ENCODE results near the gene LOXL1.

Gene LOXL1

GRCh38 chr15:73944161-73945129 lies 18.2 kb downstream of the LOXL1 start:
- H3K23ac ChIP-seq (ENCODE audit: low read length in 2 of 2): no peak overlapping the region

GRCh38 chr15:73945130-73945508 lies 18.9 kb downstream of the LOXL1 start:
- Histone ChIP-seq H3K4me1 (ENCODE audit: control insufficient read depth, insufficient read depth, low read depth, low read length) (peaks cover 36% of the 10 kb centered on the region), H2AK5ac (ENCODE audit: low read length, severe bottlenecking) (no peak overlapping the region), H3K9ac (ENCODE audit: low read length) (no peak overlapping the region), H3K23ac (ENCODE audit: low read length in 2 of 2) (no peak overlapping the region), H4K8ac (ENCODE audit: low read length) (no peak overlapping the region), H4K91ac (ENCODE audit: low read length) (peak overlapping the region; percentile 18), H3K27me3 (ENCODE audit: control insufficient read depth in 1 of 2, insufficient read depth in 1 of 2, low read length in 2 of 2) (no peaks in the 10 kb centered on the region), H2BK15ac (ENCODE audit: low read depth, poor library complexity, severe bottlenecking) (no peak overlapping the region), H2BK120ac (ENCODE audit: low read depth, low read length) (no peak overlapping the region), H3K4ac (ENCODE audit: low read depth in 1 of 2, low read length in 2 of 2) (no peak overlapping the region), H3K4me2 (ENCODE audit: low read length, poor library complexity, severe bottlenecking) (no peak overlapping the region), H2BK12ac (ENCODE audit: low read length in 2 of 2) (peak overlapping the region in 1 of 2 experiments; percentile 2), H3K9me3 (ENCODE audit: control insufficient read depth, low read length) (no peaks in the 10 kb centered on the region), H3K79me1 (replicated peaks; ENCODE audit: low read length, poor library complexity, severe bottlenecking) (peaks cover 30% of the 10 kb centered on the region), H3K4me3 (ENCODE audit: insufficient read depth in 1 of 2, low read depth in 1 of 2, low read length in 2 of 2) (no peak overlapping the region), H3K14ac (ENCODE audit: low read length in 2 of 2) (no peak overlapping the region), H2BK5ac (ENCODE audit: low read depth, low read length, poor library complexity, severe bottlenecking) (no peak overlapping the region), H3K27ac (ENCODE audit: low read length, poor library complexity, severe bottlenecking) (no peak overlapping the region), H3K36me3 (ENCODE audit: control insufficient read depth in 1 of 2, insufficient read depth in 2 of 2, low read depth in 1 of 2, low read length in 2 of 2) (peaks cover 69% of the 10 kb centered on the region in 2 experiments), H2AFZ (ENCODE audit: low read depth, low read length) (no peak overlapping the region), H3K18ac (ENCODE audit: low read depth in 1 of 2, low read length in 2 of 2) (no peak overlapping the region)
- DNase-seq: no peak
- 86% methylated on average over 4 of the region's 4 CpGs for WGBS

More at GRCh38 chr15:73944161-73945129, 18.2 kb downstream of the LOXL1 start:
- peak overlapping the region in 1 of 2 experiments; percentile 39 for H3K14ac ChIP-seq (ENCODE audit: low read length in 2 of 2)
- no peak overlapping the region for H3K4ac ChIP-seq (ENCODE audit: low read depth in 1 of 2, low read length in 2 of 2)
- no peak overlapping the region for H3K18ac ChIP-seq (ENCODE audit: low read depth in 1 of 2, low read length in 2 of 2)
- no peak for DNase-seq
- WGBS: 68% methylated on average over 12 of the region's 13 CpGs
- no peak overlapping the region for H2BK15ac ChIP-seq (ENCODE audit: low read depth, poor library complexity, severe bottlenecking)
- peaks cover 34% of the 10 kb centered on the region for H3K79me1 ChIP-seq (replicated peaks; ENCODE audit: low read length, poor library complexity, severe bottlenecking)
- no peaks in the 10 kb centered on the region for H3K27me3 ChIP-seq (ENCODE audit: control insufficient read depth in 1 of 2, insufficient read depth in 1 of 2, low read length in 2 of 2)
- H3K4me1 ChIP-seq (ENCODE audit: control insufficient read depth, insufficient read depth, low read depth, low read length): peaks cover 42% of the 10 kb centered on the region
- no peak overlapping the region for H2BK120ac ChIP-seq (ENCODE audit: low read depth, low read length)
- H3K4me3 ChIP-seq (ENCODE audit: insufficient read depth in 1 of 2, low read depth in 1 of 2, low read length in 2 of 2): no peak overlapping the region
- H2BK5ac ChIP-seq (ENCODE audit: low read depth, low read length, poor library complexity, severe bottlenecking): no peak overlapping the region
- H4K8ac ChIP-seq (ENCODE audit: low read length): no peak overlapping the region
- H2BK12ac ChIP-seq (ENCODE audit: low read length in 2 of 2): peak overlapping the region in 1 of 2 experiments; percentile 2
- peak overlapping the region; percentile 20 for H3K27ac ChIP-seq (ENCODE audit: low read length, poor library complexity, severe bottlenecking)
- H3K36me3 ChIP-seq (ENCODE audit: control insufficient read depth in 1 of 2, insufficient read depth in 2 of 2, low read depth in 1 of 2, low read length in 2 of 2): peaks cover 62 to 63% of the 10 kb centered on the region in 2 experiments
- no peak overlapping the region for H2AFZ ChIP-seq (ENCODE audit: low read depth, low read length)
- H4K91ac ChIP-seq (ENCODE audit: low read length): no peak overlapping the region
- H3K4me2 ChIP-seq (ENCODE audit: low read length, poor library complexity, severe bottlenecking): no peak overlapping the region
- no peak overlapping the region for H3K9ac ChIP-seq (ENCODE audit: low read length)
- H3K9me3 ChIP-seq (ENCODE audit: control insufficient read depth, low read length): no peaks in the 10 kb centered on the region
- no peak overlapping the region for H2AK5ac ChIP-seq (ENCODE audit: low read length, severe bottlenecking)

GRCh38 chr15:73946046-73946721 lies 19.9 kb downstream of the LOXL1 start:
- WGBS: 88% methylated on average over 17 of the region's 17 CpGs
- H3K4me1 ChIP-seq (ENCODE audit: control insufficient read depth, insufficient read depth, low read depth, low read length): peaks cover 33% of the 10 kb centered on the region
- H3K14ac ChIP-seq (ENCODE audit: low read length in 2 of 2): no peak overlapping the region

GRCh38 chr15:73946795-73947370 lies 20.6 kb downstream of the LOXL1 start:
- WGBS: 98% methylated on average over 9 of the region's 9 CpGs
- Histone ChIP-seq H3K18ac (ENCODE audit: low read depth in 1 of 2, low read length in 2 of 2) (no peak overlapping the region), H3K27me3 (ENCODE audit: control insufficient read depth in 1 of 2, insufficient read depth in 1 of 2, low read length in 2 of 2) (no peaks in the 10 kb centered on the region)

More at GRCh38 chr15:73946046-73946721, 19.9 kb downstream of the LOXL1 start:
- Histone ChIP-seq H2BK120ac (ENCODE audit: low read depth, low read length) (no peak overlapping the region), H3K4me3 (ENCODE audit: insufficient read depth in 1 of 2, low read depth in 1 of 2, low read length in 2 of 2) (no peak overlapping the region), H3K9me3 (ENCODE audit: control insufficient read depth, low read length) (no peaks in the 10 kb centered on the region), H3K23ac (ENCODE audit: low read length in 2 of 2) (no peak overlapping the region), H3K18ac (ENCODE audit: low read depth in 1 of 2, low read length in 2 of 2) (no peak overlapping the region), H2BK12ac (ENCODE audit: low read length in 2 of 2) (no peak overlapping the region), H3K79me1 (replicated peaks; ENCODE audit: low read length, poor library complexity, severe bottlenecking) (peaks cover 25% of the 10 kb centered on the region), H3K4ac (ENCODE audit: low read depth in 1 of 2, low read length in 2 of 2) (no peak overlapping the region), H3K27ac (ENCODE audit: low read length, poor library complexity, severe bottlenecking) (no peak overlapping the region), H4K91ac (ENCODE audit: low read length) (no peak overlapping the region), H3K27me3 (ENCODE audit: control insufficient read depth in 1 of 2, insufficient read depth in 1 of 2, low read length in 2 of 2) (no peaks in the 10 kb centered on the region), H2BK15ac (ENCODE audit: low read depth, poor library complexity, severe bottlenecking) (no peak overlapping the region), H2AK5ac (ENCODE audit: low read length, severe bottlenecking) (no peak overlapping the region), H3K4me2 (ENCODE audit: low read length, poor library complexity, severe bottlenecking) (no peak overlapping the region), H2BK5ac (ENCODE audit: low read depth, low read length, poor library complexity, severe bottlenecking) (no peak overlapping the region), H3K36me3 (ENCODE audit: control insufficient read depth in 1 of 2, insufficient read depth in 2 of 2, low read depth in 1 of 2, low read length in 2 of 2) (peaks cover 74 to 76% of the 10 kb centered on the region in 2 experiments), H2AFZ (ENCODE audit: low read depth, low read length) (no peak overlapping the region), H4K8ac (ENCODE audit: low read length) (no peak overlapping the region), H3K9ac (ENCODE audit: low read length) (no peak overlapping the region)
- no peak for DNase-seq

More at GRCh38 chr15:73946795-73947370, 20.6 kb downstream of the LOXL1 start:
- Histone ChIP-seq H2BK12ac (ENCODE audit: low read length in 2 of 2) (no peak overlapping the region), H3K36me3 (ENCODE audit: control insufficient read depth in 1 of 2, insufficient read depth in 2 of 2, low read depth in 1 of 2, low read length in 2 of 2) (peaks cover 75 to 79% of the 10 kb centered on the region in 2 experiments), H3K4me3 (ENCODE audit: insufficient read depth in 1 of 2, low read depth in 1 of 2, low read length in 2 of 2) (no peak overlapping the region), H3K4me1 (ENCODE audit: control insufficient read depth, insufficient read depth, low read depth, low read length) (peaks cover 31% of the 10 kb centered on the region), H4K8ac (ENCODE audit: low read length) (no peak overlapping the region), H2AK5ac (ENCODE audit: low read length, severe bottlenecking) (no peak overlapping the region), H3K4ac (ENCODE audit: low read depth in 1 of 2, low read length in 2 of 2) (no peak overlapping the region), H2AFZ (ENCODE audit: low read depth, low read length) (no peak overlapping the region), H3K23ac (ENCODE audit: low read length in 2 of 2) (no peak overlapping the region), H3K27ac (ENCODE audit: low read length, poor library complexity, severe bottlenecking) (no peak overlapping the region), H3K9me3 (ENCODE audit: control insufficient read depth, low read length) (no peaks in the 10 kb centered on the region), H3K79me1 (replicated peaks; ENCODE audit: low read length, poor library complexity, severe bottlenecking) (peaks cover 25% of the 10 kb centered on the region), H3K4me2 (ENCODE audit: low read length, poor library complexity, severe bottlenecking) (no peak overlapping the region), H2BK5ac (ENCODE audit: low read depth, low read length, poor library complexity, severe bottlenecking) (no peak overlapping the region), H4K91ac (ENCODE audit: low read length) (no peak overlapping the region), H2BK15ac (ENCODE audit: low read depth, poor library complexity, severe bottlenecking) (peak overlapping the region; percentile 13), H3K14ac (ENCODE audit: low read length in 2 of 2) (no peak overlapping the region), H3K9ac (ENCODE audit: low read length) (no peak overlapping the region), H2BK120ac (ENCODE audit: low read depth, low read length) (no peak overlapping the region)
- no peak for DNase-seq

Measured in mesenchymal stem cell (in vitro differentiated cells and primary cell).